ENCODE results near the gene CCDC34.
"Not testable (repeated sequence)": the region's sequence is repeated elsewhere in the genome, so short reads cannot be mapped to it uniquely, and the experiment has no call there.

CCDC34 gene

DNA sequence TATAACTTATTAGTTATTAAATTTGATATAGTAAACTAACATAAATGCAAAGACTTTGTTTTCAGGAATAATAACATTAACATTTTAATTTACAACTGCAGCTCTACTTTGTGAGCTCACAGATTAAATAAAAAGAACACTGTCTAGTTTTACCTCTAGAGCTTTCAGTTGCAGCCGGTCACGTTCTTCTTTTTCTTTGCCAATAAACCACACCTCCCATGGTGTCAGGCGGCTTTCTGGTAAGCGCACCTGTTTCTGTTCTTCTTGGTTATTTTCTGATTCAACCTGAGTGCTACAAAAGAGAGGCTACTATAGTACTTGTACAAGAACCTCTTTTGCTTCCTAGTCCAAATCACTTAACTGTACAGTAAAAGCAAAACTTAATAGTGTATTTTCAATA lies 5.8 kb downstream of the CCDC34 start:
- DNase-seq: no peak

DNA sequence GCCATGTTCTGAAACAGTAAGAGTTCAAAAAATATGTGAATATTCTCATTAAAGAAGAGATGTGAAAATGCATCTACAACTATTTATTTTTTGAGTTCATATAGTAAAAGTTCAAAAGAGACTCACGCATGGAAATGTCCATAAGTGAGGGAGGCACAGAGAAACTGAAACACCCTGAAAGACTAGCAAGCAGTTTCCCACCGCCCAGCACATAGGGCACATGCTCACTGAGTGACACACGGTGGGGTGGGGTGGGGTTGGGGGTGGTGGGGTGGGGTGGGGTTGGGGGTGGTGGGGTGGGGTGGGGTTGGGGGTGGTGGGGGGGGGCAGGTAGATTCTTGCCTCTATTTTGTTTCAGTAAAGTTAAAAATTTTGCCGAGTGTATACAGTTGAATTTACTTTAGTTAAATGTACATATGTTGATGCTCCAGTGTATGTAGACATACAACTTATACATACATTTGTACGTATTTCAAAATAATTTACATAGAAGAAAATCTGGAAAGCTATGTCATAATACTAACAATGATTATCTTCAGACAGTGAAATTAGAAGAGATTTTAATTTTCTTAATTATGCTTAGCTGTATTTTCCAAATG lies 6.3 kb downstream of the CCDC34 start:
- DNase-seq: no peak

DNA sequence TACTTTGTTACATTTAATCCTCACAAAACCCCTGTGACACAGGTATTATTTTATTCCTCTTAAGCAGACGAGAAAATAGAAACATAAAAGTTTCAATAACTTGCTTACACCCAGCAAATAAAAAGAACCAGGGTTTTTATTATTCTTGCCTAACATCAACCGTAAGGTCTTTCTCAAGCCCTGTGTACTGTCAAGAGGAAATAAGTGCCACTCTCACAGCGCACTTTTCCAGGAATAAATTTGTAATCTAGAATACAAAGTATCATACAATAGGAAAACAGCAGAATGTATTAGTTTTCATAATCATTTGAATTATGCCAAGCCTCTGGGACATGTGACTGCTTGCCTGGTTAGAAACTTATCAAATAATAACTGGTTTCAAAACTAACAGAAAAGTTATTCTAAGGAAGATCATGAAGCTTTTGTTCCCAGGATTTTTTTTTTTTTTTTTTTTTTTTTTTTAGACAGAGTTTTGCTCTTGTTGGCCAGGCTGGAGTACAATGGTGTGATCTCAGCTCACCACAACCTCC lies 7.4 kb downstream of the CCDC34 start:
- no peak for DNase-seq

DNA sequence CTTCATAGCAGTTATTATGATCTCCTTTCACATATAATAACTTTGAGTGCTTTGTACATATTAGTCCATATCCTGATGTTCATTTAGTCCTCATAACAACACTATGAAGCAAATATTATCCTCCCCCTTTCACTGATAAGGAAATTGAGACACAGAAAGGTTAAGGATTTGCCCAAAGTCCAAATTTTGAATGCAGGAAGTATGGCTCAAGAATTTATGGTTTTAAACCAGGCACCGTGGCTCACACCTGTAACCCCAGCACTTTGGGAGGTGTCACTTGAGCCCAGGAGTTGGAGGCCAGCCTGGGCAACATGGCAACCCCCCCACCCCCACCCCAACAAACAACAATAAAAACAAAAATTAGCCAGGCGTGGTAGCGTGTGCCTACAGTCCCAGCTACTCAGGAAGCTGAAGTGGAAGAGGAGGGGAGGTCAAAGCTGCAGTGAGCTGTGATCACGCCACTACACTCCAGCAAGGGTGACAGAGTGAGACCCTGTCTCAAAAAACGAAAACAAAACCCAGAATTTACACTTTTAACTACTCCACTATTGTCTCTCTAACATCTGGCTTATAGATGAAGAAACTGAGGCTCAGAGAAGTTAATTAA lies 8.6 kb downstream of the CCDC34 start:
- DNase-seq: no peak

DNA sequence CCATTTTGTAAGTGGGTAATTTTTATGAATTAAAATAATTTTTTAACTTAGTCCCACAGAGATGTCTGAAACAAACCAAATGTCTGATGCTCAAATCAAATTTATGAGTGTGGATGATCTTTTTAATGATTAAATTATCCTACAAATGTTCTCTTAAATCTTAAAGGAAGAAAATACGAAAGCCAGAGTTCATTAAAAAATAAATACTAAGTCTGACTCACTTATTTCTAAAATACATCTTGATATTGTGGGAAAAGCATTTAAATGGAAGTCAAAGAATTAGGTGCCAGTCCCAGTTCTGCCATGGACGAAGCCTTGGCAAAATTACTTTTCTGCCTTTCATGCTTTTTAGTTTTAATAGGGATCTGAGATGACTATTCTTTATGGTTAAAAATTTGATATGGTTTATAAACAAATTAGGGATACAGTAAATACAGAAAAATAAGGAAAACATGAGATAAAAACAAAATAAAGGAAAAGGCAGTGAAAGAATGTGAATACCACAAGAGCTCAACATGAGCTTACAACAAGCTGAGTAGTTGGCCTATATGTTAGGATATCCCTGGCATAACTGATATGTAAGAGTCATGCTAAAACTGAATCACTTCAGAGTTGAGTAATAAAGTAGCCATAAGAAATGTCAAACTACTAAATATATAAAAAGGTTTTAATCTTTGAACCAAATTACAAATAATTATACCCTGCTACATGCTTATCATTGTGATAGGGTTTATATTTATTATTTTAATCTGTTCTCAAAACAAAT lies 9.2 kb downstream of the CCDC34 start:
- DNase-seq: no peak

DNA sequence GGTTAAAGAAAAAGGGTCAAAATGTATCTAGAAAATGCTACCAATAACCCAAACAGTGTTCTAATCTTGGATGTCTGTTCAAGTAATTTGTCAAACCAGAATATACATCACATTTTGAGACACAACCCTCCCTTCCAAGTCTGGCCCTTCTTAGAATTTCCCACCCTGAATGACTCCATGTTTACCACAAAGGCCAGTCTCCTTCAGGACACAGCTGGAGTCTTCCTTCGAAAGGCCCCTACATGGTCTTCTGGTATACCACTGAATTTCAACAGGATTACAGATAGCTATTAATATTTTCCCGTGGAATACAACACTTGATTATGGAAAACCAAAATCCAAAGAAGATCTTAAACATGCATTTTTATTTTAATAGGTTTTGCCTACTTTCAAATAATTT lies 10.2 kb downstream of the CCDC34 start:
- no peak for DNase-seq

DNA sequence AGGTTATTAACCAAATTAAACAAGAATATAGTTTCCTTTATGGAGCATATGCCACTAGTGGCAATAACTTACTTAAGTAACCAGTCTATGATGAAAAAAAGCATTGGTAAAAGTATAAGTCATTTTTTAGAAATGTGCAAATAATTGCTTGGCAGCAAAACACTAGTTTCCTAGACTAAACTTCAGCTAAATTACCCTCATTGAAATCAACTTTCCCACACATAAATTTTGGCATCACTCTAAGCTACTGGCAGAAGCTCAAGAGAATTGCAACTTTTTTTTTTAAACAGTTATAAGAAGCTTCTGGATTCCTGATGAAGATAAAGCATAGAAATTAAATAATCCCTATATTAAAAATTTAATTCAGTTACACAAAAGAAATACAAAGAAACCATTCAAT lies 12.5 kb downstream of the CCDC34 start:
- no peak for DNase-seq

DNA sequence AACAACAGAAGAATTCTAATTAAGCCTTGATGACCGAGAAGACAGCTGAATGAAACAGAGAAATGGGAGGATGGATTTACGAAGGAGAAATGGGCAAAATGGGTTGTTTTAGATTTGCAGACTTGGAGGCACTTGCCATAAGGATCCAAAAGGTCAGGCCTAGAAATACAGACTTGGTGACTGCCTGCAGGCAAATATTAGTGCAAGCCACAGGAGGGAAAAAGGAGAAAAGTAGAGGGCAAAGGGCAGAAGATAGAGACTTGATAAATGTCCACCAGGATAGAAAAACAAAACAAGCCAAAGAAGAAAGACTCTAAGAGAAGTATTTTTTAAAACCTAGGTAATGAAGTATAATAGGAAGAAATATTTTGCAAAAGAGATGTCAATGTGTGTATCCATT lies 13.1 kb downstream of the CCDC34 start:
- DNase-seq: no peak

DNA sequence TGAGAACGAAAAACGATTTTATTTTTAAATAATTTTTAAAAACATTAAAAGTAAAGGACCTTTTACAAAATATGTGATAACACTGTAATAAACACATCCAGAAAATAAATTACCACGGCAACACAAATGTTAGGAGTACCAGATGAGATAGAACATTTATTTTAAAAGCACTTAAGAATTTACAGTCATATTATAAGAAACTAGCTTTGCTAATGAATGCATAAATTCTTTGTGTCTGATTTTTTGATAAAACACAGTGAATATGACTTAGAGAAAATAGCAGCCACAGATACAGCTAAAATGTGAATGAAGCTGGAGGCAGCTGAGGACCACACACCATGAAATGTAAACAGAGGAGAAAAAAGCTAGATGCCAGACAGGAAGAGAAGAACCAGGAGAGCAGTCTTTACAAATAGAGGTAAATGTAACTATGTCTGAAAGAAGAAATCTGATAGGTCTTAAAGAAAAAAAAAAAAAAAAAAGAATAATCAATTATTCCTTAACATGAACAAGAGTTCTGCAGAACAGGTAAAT lies 14.6 kb downstream of the CCDC34 start:
- no peak for DNase-seq

DNA sequence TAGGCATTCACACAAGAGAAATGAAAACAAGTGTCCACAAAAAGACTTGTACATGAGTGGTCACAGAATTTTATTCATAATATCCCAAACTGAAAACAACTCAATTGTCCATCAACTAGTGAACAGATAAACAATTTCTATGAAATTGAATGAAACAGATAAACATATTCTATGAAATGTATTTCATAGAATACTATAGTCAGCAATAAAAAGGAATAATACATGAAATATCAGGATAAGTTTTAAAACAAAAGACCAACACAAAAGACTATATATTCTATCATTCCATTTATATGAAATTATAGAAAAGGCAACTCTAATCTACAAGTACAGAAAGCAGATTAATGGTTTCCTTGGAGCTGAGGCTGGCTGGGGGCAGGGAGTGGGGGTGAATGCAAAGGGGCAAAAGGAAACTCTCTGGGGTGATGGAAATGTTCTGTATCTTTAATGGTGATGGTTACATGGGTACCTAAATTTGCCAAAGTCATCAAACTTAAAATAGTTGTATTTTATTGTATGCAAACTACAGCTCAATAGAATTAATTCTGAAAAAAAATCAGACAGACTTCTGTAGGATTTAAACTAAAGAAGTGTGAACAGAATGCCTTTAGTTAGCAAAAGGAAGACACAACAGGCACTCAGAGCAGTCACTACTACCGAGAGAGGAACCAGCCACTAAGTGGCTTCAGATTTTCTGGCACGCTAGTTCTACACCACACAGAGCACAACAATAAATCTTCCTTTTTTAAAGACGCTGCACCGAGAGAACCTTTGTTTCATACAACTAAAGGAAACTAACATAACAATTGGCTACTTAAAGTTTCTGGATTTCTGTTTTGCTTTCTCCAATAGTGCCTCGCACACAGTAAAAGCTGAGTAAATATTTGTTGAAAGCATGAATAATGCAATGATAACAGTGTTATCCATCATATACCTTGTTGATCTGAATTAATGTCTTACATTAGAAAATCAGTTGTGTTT lies 15.4 kb downstream of the CCDC34 start:
- DNase-seq: peak; percentile 20

DNA sequence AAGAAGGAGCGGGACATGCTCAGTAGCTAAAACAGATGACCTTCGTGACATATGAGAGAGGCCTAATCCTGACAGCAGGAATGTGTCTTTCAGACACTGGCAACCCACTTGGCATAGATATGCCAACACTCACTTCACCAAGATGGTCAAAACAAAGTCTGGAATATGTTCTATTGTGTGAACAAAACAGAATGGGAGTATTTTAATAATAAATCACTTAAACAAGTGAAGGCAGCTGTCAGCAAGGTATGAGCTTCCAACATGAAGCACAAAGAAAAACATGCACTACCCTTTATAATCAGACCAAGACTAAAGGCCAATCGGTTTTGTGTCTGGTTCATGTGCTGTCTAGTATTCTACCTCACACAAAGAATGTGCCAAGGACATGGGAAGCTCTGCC lies 23.1 kb downstream of the CCDC34 start:
- DNase-seq: no peak

DNA sequence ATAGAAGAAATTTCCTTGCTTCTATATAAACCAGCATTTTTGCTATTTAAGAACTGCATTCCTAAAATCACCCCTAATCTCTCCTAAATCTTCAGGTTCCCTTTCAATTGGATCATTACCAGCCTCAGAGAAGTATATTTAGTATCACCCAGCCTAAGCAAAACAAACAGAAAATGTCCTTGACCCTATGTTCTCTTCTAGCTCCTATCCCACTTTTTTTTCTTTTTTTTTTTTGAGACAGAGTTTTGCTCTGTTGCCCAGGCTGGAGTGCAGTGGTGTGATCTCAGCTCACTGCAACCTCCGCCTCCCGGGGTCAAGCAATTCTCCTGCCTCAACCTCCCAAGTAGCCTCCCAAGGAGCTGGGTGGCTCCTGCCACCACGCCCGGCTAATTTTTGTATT lies 28.3 kb downstream of the CCDC34 start:
- not testable (repeated sequence) for DNase-seq

DNA sequence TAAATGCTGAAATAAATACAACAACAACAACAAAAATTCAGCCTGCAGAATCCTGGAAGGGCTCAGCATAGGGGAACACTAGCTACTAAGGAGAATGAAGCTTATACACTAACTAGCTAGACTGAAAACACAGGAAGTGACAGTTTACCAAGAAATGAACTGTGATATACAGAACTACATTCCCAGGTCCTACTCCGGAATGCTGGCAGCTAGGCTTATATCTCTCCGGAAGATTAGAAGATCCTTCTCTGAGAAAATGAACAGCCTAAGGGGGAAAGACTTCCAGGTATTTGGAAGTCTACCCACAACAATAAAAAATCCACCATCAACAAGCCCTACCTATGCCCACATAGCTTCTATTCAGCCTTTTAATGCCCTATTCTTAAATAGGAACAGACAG lies 31.0 kb downstream of the CCDC34 start:
- no peak for DNase-seq

DNA sequence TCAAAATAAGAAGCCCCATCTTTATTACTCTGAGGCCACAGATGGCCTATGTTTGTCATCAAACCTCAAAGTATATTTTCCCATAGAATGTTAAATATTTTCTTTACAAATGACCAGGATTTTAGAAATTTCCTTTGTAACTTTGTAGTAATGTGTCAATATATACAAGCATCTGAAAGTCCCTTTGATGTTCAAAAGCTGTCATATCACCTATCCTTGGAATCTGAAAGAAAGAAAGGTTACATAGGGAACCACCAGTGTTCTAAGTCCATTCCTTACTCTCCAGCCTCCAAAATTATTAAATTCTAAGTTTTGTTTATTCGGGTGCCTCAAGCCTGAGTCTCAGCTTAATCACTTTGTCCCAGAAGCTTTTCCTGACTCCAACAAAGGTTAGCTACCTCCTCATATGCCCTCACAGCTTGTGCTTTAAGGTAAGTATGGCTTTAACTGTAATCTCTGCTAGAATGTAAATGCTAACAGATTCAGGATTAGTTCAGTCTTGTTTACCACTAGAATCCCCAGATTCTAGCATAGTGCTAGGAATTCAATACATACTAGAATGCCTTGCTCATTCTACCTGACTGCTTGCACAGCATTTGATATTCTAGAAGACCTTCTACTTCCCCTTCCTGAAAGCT lies 32.3 kb downstream of the CCDC34 start:
- DNase-seq: no peak

DNA sequence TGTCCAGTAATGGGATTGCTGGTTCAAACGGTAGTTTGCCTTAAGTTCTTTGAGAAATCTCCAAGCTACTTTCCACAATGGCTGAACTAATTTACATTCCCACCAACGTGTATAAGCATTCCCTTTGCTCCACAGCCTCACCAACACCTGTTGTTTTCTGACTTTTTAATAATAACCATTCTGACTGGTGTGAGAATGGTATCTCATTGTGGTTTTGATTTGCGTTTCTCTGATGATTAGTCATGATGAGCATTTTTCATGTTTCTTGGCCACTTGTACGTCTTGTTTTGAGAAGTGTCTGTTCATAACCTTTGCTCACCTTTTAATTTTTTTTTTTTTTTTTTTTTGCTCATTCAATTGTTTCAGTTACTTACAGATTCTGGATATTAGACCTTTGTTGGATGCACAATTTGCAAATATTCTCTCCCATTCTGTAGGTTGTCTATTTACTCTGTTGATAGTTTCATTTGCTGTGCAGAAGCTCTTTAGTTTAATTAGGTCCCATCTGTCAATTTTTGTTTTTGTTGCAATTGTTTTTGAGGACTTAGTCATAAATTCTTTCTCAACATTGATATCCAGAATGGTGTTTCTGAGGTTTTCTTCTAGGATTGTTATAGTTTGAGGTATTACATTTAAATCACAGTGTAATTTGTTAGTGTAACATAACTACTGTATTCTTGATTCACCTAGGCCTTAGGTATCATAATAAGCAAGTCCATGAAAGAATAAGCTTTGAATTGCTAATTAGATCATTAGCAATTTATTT lies 33.0 kb downstream of the CCDC34 start:
- no peak for DNase-seq

DNA sequence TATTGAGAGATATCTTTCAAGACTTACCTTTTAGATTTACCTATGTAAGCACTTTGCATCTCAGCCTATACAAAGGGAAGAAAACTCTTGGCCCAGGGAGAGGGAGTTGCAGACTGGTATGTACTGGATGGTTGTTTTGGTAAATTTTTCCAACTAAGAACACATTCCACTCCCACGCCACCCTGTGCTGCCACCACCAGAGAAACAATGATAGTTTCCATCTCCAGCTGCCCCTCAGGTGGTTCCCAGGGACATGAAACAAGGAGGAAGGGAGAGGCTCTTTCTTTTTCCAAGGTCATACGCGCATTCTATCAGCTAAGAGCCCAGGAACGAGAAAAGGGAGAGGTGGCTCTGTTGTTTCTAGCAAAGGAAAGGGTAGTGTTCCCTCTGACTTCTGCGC lies 34.4 kb downstream of the CCDC34 start:
- no peak for DNase-seq

DNA sequence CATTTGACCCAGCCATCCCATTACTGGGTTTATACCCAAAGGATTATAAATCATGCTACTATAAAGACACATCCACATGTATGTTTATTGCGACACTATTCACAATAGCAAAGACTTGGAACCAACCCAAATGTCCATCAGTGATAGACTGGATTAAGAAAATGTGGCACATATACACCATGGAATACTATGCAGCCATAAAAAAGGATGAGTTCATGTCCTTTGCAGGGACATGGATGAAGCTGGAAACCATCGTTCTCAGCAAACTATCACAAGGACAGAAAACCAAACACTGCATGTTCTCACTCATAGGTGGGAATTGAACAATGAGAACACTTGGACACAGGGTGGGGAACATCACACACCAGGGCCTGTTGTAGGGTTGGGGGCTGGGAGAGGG lies 36.0 kb downstream of the CCDC34 start:
- not testable (repeated sequence) for DNase-seq

DNA sequence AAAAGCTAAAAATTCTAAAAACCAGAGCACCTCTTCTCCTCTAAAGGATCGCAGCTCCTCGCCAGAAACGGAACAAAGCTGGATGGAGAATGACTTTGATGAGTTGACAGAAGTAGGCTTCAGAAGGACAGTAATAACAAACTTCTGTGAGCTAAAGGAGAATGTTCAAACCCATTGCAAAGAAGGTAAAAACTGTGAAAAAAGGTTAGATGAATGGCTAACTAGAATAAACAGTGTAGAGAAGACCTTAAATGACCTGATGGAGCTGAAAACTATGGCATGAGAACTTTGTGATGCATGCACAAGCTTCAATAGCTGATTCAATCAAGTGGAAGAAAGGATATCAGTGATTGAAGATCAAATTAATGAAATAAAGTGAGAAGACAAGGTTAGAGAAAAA lies 40.8 kb downstream of the CCDC34 start:
- not testable (repeated sequence) for DNase-seq

DNA sequence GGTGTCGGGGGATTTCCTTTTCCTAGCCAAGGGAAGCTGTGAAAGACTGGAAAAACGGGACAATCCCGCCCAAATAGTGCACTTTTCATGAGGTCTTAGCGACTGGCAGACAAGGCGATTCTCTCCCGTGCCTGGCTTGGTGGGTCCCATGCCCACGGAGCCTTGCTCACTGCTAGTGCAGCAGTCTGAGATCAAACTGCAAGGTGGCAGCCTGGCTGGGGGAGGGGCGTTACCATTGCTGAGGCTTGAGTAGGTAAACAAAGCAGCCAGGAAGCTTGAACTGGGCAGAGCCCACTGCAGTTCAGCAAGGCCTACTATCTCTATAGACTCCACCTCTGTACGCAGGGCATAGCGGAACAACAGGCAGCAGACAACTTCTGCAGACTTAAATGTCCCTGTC lies 41.7 kb downstream of the CCDC34 start:
- DNase-seq: not testable (repeated sequence)

DNA sequence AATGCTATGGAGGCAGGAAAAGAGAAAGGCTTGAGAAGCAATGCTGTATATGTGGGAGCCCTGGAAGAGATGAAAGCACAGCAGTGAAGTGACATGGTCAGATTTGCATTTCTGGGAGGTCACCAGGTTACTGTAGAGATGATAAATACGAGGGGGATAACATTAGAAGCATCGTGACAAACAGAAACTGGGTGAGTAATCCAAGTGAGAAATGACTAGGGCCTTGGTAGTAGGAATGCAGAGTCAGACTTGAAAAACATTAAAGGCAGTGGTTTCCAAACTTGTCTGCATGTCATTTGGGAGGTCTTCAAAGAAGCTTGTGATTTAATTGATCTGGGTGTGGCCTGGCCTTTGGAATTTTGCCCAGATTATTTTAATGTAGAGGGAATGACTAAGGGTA lies 43.9 kb downstream of the CCDC34 start:
- no peak for DNase-seq

DNA sequence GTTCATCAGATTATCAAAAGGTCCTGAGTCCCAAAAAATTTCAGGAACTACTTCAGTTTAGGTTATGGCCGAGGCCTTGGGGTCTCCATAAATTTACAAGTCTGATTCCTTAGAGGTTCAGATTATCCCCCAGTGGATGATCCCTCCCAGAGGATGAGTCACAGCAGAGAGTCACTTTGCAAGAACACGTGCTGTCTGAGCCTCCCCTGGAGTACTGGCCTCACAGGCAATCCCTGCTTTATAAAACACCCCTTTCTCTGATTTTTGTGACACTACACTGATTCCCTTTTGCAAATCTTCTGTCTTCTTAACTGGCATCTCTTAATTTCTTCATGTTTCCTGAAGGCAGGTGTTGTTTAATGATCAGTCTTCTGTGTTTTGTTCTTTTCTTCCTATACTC lies 45.3 kb downstream of the CCDC34 start:
- DNase-seq: no peak

Data from DMS79 (cell line).